Common myeloid progenitor, CD34-positive (primary cell): ENCODE data around the gene SEZ6.

ENCODE experiments used
- CTCF ChIA-PET: fragments of 350-600 bp; sonication (Branson Sonifier 250); formaldehyde crosslinking; loops from one replicate; lab custom pipeline; 2021; ENCODE audit warnings: antibody characterized with exemption; lab: Charles Lee
- POLR2A ChIA-PET: fragments of 350-600 bp; sonication (Branson Sonifier 250); formaldehyde crosslinking; loops from one replicate; lab custom pipeline; 2021; ENCODE audit warnings: antibody characterized with exemption; lab: Charles Lee
- DNase-seq, 3 donors: peaks; one replicate each; pipeline versions ENCODE4 v3.0.0 to v3.0.0-alpha.2; 2013
- H3K27ac ChIP-seq, 2 experiments: 1 replicate in 1 of 2; 2 replicates in 1 of 2; pipeline ENCODE4 v1.7.0; 2013; ENCODE audit warnings: inconsistent platforms in 2 of 2, low read length in 2 of 2, mild to moderate bottlenecking in 2 of 2, low read depth in 1 of 2, moderate library complexity in 1 of 2; ENCODE audit not compliant: severe bottlenecking in 2 of 2, insufficient read depth in 1 of 2, poor library complexity in 1 of 2
- H3K27me3 ChIP-seq, 5 experiments: replicated peaks in 2 of 5; 1 replicate in 3 of 5; 2 replicates in 2 of 5; pipeline versions ENCODE4 v1.6.1 to v1.7.0; 2013; ENCODE audit warnings: low read length in 4 of 5, mild to moderate bottlenecking in 2 of 5, moderate library complexity in 2 of 5, inconsistent platforms in 1 of 5; ENCODE audit not compliant: insufficient read depth in 5 of 5, control insufficient read depth in 4 of 5
- H3K36me3 ChIP-seq, 4 experiments: 1 replicate in 2 of 4; 2 replicates in 2 of 4; pipeline versions ENCODE4 v1.6.1 to v1.7.0; 2013; ENCODE audit warnings: low read length in 3 of 4, control low read depth in 1 of 4, mild to moderate bottlenecking in 1 of 4; ENCODE audit not compliant: control insufficient read depth in 4 of 4, insufficient read depth in 4 of 4
- H3K4me1 ChIP-seq, 4 experiments: 1 replicate in 3 of 4; 2 replicates in 1 of 4; pipeline versions ENCODE4 v1.6.1 to v1.7.1; 2013; ENCODE audit warnings: low read length in 3 of 4, mild to moderate bottlenecking in 3 of 4, control low read depth in 1 of 4, inconsistent platforms in 1 of 4, moderate library complexity in 1 of 4; ENCODE audit not compliant: control insufficient read depth in 4 of 4, insufficient read depth in 4 of 4; ENCODE audit errors: control extremely low read depth in 1 of 4
- H3K4me3 ChIP-seq, 7 experiments: 1 replicate in 4 of 7; 2 replicates in 3 of 7; pipeline versions ENCODE4 v1.5.1 to v1.7.0; 2013; ENCODE audit warnings: mild to moderate bottlenecking in 7 of 7, low read length in 6 of 7, moderate library complexity in 6 of 7, inconsistent platforms in 2 of 7, low read depth in 2 of 7, control low read depth in 1 of 7; ENCODE audit not compliant: insufficient read depth in 4 of 7, control insufficient read depth in 1 of 7; ENCODE audit errors: extremely low read depth in 1 of 7
- H3K9me3 ChIP-seq, 5 experiments: 1 replicate in 4 of 5; 2 replicates in 1 of 5; pipeline versions ENCODE4 v1.6.1 to v1.7.1; 2013; ENCODE audit warnings: low read length in 4 of 5, mild to moderate bottlenecking in 2 of 5, inconsistent platforms in 1 of 5, low read depth in 1 of 5, moderate library complexity in 1 of 5; ENCODE audit not compliant: control insufficient read depth in 4 of 5, insufficient read depth in 2 of 5; ENCODE audit errors: control extremely low read depth in 1 of 5
- WGBS: methylation state at CpG from one replicate; pipeline ENCODE4 v1.1.5; 2013; ENCODE audit not compliant: insufficient coverage; 5-methylcytosine and 5-hydroxymethylcytosine counted together

Gene SEZ6

DNA sequence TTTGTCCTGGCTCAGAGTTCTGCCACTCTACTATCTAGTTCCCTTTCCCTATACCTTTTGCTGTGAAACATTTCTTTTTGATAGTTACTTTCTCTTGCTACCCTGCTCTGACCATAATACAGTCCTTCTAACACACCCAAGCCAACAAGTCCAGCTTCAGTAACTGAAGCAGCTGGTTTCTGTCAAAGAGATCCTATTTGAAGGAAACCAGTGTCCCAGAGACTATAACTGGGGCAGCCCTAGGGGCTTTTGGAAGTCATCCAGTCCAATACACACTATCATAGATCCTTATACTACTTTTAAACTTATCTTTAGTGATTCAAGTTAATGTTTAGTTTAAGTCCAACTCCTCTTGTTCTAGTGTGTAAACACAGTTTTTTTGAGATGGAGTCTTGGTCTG lies 85.6 kb downstream of the SEZ6 start:
- Histone ChIP-seq H3K27ac (no peak overlapping the region), H3K4me1 (peaks cover 3 to 17% (median 10%) of the 10 kb centered on the region in 4 experiments), H3K27me3 (no peaks in the 10 kb centered on the region), H3K9me3 (no peaks in the 10 kb centered on the region), H3K36me3 (peaks cover 19 to 82% (median 64%) of the 10 kb centered on the region in 4 experiments), H3K4me3 (no peak overlapping the region)
- ChIA-PET CTCF (interaction anchor here (1.4 to 16.2 kb wide), 3 partner anchors 10 to 32 kb away, joined by 5 to 216 read pairs (median 9); partner anchors contain the start of gene DHRS13), POLR2A (no interaction called here)
- DNase-seq: no peak

DNA sequence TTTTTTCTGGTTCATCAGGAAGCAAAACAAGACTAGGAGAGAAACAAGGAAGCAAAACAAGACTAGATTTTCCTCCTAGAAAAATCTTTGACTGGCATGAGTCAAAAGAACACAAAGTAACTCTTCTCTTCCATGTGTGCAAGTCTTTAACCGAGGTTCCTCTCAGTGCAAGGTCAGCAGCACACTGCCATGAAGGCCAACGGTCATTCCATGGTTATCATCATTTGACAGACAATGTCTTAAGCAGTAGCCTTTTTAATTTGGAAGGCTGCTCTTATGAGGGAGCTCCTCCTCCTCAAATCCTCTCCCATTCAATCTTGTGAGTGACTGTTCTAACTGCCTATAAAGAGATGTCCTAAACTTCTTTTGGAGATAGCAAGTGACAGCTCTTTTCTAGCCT lies 87.5 kb downstream of the SEZ6 start:
- Histone ChIP-seq H3K27me3 (no peaks in the 10 kb centered on the region), H3K36me3 (peaks cover 21 to 89% (median 71%) of the 10 kb centered on the region in 4 experiments), H3K4me1 (no peaks in the 10 kb centered on the region), H3K27ac (no peak overlapping the region), H3K9me3 (no peaks in the 10 kb centered on the region), H3K4me3 (no peak overlapping the region)
- WGBS: 92% methylated on average over 2 of the region's 2 CpGs
- DNase-seq: no peak
- CTCF ChIA-PET: interaction anchor here (1.0 to 17.7 kb wide), 11 partner anchors 5 to 192 kb away, joined by 3 to 216 read pairs (median 5); partner anchors contain the start of genes DHRS13, FAM222B and TLCD1
- POLR2A ChIA-PET: no interaction called here

DNA sequence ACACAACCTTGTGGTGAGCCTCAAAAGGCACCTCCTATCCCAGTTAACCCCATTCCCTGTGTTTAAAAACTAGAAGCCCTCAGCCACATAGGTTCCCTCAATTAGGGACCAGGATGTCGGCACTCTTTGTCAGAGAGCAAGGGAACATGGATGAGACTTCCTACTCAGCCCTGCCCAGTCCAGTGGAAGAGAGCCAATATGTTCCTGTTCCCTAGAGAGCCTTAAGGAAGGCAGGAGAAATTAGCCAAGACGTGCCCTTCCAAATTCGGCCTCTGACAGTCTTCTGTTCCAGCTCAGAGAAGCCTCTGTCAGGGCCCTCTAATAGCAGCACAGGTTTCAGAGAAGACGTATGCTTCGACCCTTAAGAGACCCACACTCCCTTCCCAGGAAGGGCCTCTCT lies 88.4 kb downstream of the SEZ6 start:
- CTCF ChIA-PET: interaction anchor here (1.1 to 17.7 kb wide), 11 partner anchors 6 to 191 kb away, joined by 3 to 216 read pairs (median 5); partner anchors contain the start of genes DHRS13 and TLCD1
- Histone ChIP-seq H3K4me1 (no peaks in the 10 kb centered on the region), H3K36me3 (peaks cover 21 to 92% (median 76%) of the 10 kb centered on the region in 4 experiments), H3K27ac (no peak overlapping the region), H3K27me3 (no peaks in the 10 kb centered on the region), H3K9me3 (no peaks in the 10 kb centered on the region), H3K4me3 (no peak overlapping the region)
- POLR2A ChIA-PET: no interaction called here
- WGBS: 100% methylated on average over 2 of the region's 5 CpGs
- DNase-seq: no peak

DNA sequence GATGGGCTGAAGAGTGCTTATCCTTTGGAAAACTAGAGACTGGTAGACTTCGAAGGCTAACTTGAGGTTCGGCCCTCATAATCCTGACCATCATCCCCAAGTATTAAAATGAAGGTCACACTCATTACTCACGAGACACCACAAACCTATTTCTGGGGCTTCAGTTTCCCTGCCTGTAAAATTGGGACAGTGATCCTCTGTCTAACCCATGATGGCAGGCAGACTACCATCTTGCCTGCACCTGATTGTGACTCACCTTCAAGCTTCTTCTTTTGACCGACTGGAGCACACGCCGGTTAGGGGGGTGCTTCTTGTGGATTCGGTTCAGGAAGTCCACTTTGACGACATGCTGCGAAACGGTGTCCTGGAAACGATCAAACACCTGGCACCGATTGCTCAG lies 88.8 kb downstream of the SEZ6 start:
- H3K4me1 ChIP-seq: no peaks in the 10 kb centered on the region
- DNase-seq: no peak
- no peaks in the 10 kb centered on the region for H3K27me3 ChIP-seq
- POLR2A ChIA-PET: no interaction called here
- 95% methylated on average over 12 of the region's 12 CpGs for WGBS
- CTCF ChIA-PET: interaction anchor here (0.7 to 17.7 kb wide), 14 partner anchors 6 to 190 kb away, joined by 3 to 216 read pairs (median 6); partner anchors contain the start of genes DHRS13 and TLCD1
- no peaks in the 10 kb centered on the region for H3K9me3 ChIP-seq
- no peak overlapping the region for H3K4me3 ChIP-seq
- no peak overlapping the region for H3K27ac ChIP-seq
- peaks cover 22 to 92% (median 78%) of the 10 kb centered on the region in 4 experiments for H3K36me3 ChIP-seq

DNA sequence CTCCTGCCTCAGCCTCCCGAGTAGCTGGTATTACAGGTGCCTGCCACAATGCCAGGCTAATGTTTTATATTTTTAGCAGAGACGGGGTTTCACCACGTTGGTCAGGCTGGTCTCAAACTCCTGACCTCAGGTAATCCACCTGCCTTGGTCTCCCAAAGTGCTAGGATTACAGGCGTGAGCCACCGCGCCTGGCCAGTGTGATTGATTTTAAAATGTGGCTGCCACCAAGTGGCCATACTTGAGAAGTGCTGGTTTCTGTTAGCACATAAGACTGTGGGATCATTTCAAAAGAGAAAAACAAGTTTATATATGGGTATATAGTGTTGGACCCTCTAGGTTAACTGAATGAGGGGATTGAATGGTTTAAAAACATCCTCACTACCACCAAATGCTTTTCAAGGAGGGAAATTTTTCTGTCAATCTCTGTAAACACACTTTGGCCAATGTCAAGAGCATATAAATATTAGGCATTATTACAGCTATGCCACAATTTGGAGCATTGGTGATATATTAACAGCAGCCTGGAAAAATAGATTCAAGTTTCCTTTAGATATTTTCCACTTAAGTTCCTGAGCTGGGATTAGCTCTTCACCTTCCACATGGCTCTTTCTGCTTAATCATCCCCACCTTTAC lies 89.4 kb downstream of the SEZ6 start:
- no peak overlapping the region for H3K27ac ChIP-seq
- 53% methylated on average over 6 of the region's 6 CpGs for WGBS
- H3K4me3 ChIP-seq: no peak overlapping the region
- ChIA-PET POLR2A (no interaction called here), CTCF (interaction anchor here (0.7 to 17.7 kb wide), 17 partner anchors 6 to 190 kb away, joined by 3 to 216 read pairs (median 5); partner anchors contain the start of genes DHRS13 and TLCD1)
- H3K27me3 ChIP-seq: no peaks in the 10 kb centered on the region
- no peaks in the 10 kb centered on the region for H3K9me3 ChIP-seq
- H3K36me3 ChIP-seq: peaks cover 22 to 92% (median 79%) of the 10 kb centered on the region in 4 experiments
- DNase-seq: peak; percentile 45 to 63 (median 59)
- no peaks in the 10 kb centered on the region for H3K4me1 ChIP-seq

DNA sequence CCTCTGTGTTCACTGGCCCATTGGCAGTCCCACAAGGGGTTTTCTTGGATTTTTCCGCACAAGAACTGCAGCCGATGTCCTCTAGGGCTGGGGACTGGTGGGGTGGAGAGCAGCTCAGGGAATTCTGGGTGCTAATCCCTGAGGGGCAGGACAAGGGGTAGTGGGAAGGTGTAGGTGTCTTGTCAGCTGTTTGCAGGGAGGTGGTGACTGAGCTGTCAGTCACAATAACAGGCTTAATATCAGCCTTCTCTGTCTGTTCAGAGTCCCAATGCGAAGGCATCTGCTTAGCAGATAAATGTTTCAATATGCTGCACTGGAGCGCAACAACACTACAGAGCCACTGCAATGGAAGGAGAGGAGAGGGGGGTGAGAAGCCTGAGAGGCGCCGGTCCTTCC lies 92.9 kb downstream of the SEZ6 start:
- 100% methylated on average over 5 of the region's 6 CpGs for WGBS
- no peaks in the 10 kb centered on the region for H3K9me3 ChIP-seq
- peaks cover 42 to 94% (median 86%) of the 10 kb centered on the region in 4 experiments for H3K36me3 ChIP-seq
- H3K27me3 ChIP-seq: no peaks in the 10 kb centered on the region
- DNase-seq: no peak
- ChIA-PET CTCF (interaction anchor here (0.9 to 17.7 kb wide), 10 partner anchors 10 to 159 kb away, joined by 3 to 216 read pairs (median 4); partner anchors contain the start of gene DHRS13), POLR2A (no interaction called here)
- no peaks in the 10 kb centered on the region for H3K4me1 ChIP-seq
- no peak overlapping the region for H3K4me3 ChIP-seq
- H3K27ac ChIP-seq: no peak overlapping the region
